ENCODE results near the gene ATP2C2. TPM values are rescaled to one million over a fixed set of nuclear protein-coding genes. Genes with fewer than 3 reads are reported as not detected.

ATP2C2 gene
- total RNA-seq, 1 experiment from 2014 or later: 4.0 TPM

GRCh38 chr16:84331998-84332780, 36.1 kb upstream of the ATP2C2 start:
- Histone ChIP-seq H2AFZ (ENCODE audit: low read length) (no peak overlapping the region), H3K9me3 (ENCODE audit: control insufficient read depth, low read depth, low read length) (no peaks in the 10 kb centered on the region), H2BK12ac (ENCODE audit: insufficient read length, low read depth, low read length) (no peak overlapping the region), H3K27ac (ENCODE audit: insufficient read length, low read depth, low read length) (no peak overlapping the region), H3K9ac (ENCODE audit: extremely low read depth, insufficient read length, low read length) (no peak overlapping the region), H3K23ac (ENCODE audit: insufficient read length, low read depth, low read length) (no peak overlapping the region), H4K91ac (ENCODE audit: insufficient read length, low read depth, low read length) (no peak overlapping the region), H3K4me1 (ENCODE audit: insufficient read depth, low read length) (no peaks in the 10 kb centered on the region), H2BK5ac (ENCODE audit: insufficient read length, low read length) (no peak overlapping the region), H2BK20ac (ENCODE audit: low read depth, low read length, poor library complexity, severe bottlenecking) (no peak overlapping the region), H3K79me1 (ENCODE audit: insufficient read depth, low read depth, low read length, poor library complexity, severe bottlenecking) (no peaks in the 10 kb centered on the region), H2AK5ac (ENCODE audit: insufficient read length, low read length) (no peak overlapping the region), H3T11ph (ENCODE audit: low read length) (no peak overlapping the region), H3K27me3 (ENCODE audit: insufficient read depth, low read length) (no peaks in the 10 kb centered on the region), H3K23me2 (ENCODE audit: insufficient read length, low read depth, low read length, poor library complexity, severe bottlenecking) (no peaks in the 10 kb centered on the region), H3K18ac (ENCODE audit: insufficient read length, low read depth, low read length) (no peak overlapping the region), H4K20me1 (ENCODE audit: control insufficient read depth, insufficient read depth, insufficient read length) (no peaks in the 10 kb centered on the region), H3K79me2 (ENCODE audit: insufficient read depth, low read length) (no peaks in the 10 kb centered on the region), H3K4ac (ENCODE audit: low read depth, low read length) (no peak overlapping the region), H3K14ac (ENCODE audit: insufficient read depth, low read length) (no peak overlapping the region), H2BK15ac (ENCODE audit: low read depth, low read length) (no peak overlapping the region), H3K4me2 (ENCODE audit: insufficient read depth, insufficient read length, low read length) (no peak overlapping the region), H4K8ac (replicated peaks; ENCODE audit: insufficient read length, low read depth, low read length) (no peak overlapping the region), H4K5ac (ENCODE audit: insufficient read length, low read depth, low read length) (no peak overlapping the region), H3K56ac (ENCODE audit: insufficient read length, low read depth, low read length) (no peak overlapping the region), H2BK120ac (ENCODE audit: low read depth, low read length, poor library complexity, severe bottlenecking) (no peak overlapping the region)
- H3K4me3 Mint-ChIP-seq: no peak overlapping the region
- no peak for DNase-seq
- H3K27me3 Mint-ChIP-seq (ENCODE audit: low read depth): peaks cover 2% of the 10 kb centered on the region
- no peak for TF ChIP-seq CTCF (conservative IDR thresholded peaks at IDR 0.05)
- H3K9me3 Mint-ChIP-seq: peaks cover 3 to 4% of the 10 kb centered on the region in 2 experiments; a peak in 3 of 5 replicates
- H3K36me3 Mint-ChIP-seq (ENCODE audit: insufficient read depth in 1 of 3, low read depth in 3 of 3): no peaks in the 10 kb centered on the region; a peak in 1 of 7 replicates
- no CpG with 5 or more reads among the region's 17 CpGs for WGBS (ENCODE audit: extremely low coverage, insufficient read length, low lambda C conversion rate)
- H3K27ac Mint-ChIP-seq: no peak overlapping the region
- H3K4me1 Mint-ChIP-seq: peaks cover 3 to 9% of the 10 kb centered on the region in 2 experiments; a peak in 3 of 4 replicates

All from H9 (cell line).